Dedifferentiated amniotic fluid mesenchymal stem cell (primary cell): ENCODE results near the gene UBQLNL.
A peak's percentile ranks its signal among the peaks of the same experiment; 100 is the strongest.

ENCODE experiments used
- DNase-seq: peaks from one replicate; pipeline ENCODE4 v3.0.0-alpha.2; 2016; ENCODE audit errors: extremely low spot score

UBQLNL gene

DNA sequence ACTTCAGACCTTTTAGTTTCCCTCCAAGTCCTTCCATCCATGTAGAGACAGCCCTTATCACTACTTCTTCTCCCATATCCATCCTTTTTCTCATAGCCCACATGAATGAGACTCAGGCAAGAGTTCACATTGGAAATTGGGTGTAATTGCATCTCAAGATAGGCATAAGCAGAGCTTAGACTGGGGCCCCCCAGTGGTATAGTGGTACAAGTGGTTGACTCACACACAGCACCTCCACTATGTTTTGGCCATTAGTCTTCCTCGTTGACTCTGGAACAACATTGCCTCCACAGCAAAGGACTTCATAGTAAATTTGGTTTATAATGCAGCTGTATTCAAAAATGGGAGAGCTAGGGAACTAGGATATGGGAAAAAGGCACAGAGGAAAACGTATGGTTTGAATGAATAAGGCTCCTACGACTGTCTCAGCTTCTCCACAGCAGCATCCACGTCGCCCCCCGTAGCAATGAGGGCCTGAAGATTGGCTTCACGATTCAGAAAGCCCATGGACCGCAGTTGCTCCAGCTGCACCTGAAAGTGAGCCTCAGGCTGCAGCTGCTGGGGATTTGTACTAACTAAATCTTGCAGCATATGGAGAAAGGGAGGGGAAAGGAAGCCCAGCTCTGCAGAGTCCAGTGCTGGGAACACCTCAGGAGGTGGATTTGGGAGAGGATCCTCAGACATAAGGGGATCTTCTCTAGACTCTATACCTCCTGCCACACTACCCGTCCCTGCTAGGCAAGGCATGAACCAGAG lies 9.1 kb downstream of the UBQLNL start:
- no peak for DNase-seq

DNA sequence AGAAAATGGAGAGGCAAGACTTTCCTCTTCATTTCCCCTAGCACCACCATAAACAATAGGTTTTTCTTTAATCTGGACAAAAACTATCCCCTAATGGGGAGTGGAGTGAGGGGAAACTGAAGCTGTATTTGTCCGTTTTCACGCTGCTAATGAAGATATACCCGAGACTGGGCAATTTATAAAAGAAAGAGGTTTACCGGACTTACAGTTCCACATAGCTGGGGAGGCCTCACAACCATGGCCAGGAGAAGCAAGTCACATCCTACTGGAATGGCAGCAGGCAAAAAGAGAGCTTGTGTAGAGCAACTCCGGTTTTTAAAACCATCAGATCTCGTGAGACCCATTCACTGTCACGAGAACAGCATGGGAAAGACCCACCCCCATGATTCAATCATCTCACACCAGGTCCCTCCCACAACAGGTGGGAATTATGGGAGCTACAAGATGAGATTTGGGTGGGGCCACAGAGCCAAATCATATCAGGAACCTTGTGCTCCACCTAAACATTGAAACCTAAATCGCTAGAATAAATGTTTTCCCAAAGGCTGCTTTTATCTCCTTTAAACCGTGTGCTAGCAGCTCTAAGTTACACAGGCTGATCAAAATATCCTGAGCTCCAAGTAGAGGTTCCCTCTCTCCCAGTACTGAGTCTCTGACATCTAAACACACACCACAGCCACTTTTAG lies 11.0 kb downstream of the UBQLNL start:
- no peak for DNase-seq

DNA sequence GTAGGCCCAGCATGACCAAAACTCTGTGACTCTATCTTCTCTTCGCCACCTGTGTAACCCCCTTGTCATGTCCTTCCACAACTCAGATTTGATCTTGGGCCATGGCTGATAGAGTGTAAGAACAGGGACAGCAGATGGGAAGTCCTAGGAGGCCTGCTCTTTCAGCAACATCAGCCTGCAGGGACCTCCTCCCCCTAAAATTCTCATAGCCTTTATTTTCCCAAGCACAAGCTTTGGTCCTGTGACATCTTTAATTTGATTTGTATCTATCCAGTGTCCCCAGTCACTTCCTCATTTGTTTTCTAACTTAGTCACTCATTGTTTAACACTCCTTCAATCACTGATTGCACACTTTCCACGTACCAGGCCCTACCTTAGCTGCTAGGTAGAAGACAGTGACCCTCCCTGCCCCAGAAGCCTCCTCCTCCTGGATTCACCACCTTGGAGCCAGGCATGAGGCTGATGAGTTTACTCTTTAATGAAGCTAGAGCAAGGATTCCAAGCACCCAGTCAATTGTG lies 12.0 kb downstream of the UBQLNL start:
- no peak for DNase-seq

DNA sequence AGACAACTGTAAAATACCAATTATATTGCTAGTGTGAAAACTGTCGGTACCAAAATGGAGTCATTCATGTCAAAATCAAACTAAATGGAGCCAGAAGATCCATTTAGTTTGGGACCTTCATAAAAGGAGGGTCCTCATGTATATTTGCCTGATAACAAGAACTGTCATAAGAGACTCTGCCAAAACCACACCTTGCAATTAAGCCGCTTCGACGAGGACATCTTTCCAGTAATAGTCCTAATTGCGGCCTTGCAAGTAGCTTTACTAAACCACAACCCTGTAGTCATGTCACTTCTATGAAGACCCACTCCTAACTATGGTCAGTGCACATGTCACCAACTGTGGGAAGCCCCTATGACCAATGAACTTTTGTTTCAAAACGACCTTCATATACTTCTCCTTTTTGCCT lies 16.1 kb downstream of the UBQLNL start:
- DNase-seq: no peak

DNA sequence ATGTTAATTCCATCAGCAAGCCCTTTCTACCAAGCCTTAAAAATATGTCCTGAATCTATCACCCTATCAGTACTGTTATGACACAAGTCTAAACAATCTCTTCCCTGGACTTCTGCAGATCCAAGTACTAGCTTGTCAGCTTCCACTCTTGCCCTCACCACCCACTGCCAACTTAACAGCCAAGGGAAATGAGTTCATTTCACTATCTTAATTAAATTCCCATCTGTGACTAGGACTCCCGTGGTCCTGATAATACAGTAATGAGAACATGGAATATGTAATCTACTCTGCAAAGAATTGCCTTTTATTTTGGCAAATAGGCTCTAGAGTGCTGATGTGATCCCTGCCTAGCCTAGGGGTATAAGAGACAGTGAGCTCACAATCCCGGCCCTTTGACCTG lies 16.8 kb downstream of the UBQLNL start:
- DNase-seq: no peak

DNA sequence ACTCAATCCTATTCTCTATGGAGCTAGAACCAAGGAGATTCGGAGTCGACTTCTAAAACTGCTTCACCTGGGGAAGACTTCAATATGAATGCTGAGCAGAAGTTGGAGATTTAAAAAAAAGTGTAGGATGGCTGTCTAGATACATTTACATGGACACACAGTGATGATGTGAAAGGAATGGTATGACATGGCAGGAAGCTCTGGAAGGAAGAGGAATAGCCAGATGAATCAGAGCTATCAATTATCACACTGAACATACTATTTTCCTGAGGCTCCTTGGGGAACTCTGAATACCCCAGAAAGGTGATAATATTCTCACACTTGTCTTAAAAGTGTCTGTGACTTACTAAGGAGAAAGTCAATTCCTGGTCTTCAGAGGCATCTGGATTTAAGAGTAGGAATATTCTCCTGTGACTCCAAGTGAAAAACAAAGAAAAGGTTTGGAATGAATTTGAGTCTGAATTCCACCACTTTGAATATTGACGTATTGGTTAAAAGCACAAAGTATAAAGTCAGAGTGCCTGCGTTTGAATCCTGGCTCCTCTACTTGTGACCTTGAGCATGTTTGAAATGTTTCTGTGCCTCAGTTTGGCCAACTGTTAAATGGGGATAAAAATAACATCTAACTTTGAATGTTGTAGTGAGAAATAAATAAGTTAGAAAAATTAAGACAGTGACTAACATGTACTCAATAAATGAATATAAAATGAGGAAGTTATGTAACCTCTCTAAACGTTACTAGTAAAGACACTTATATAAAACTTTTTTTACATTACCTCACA lies 26.7 kb downstream of the UBQLNL start:
- no peak for DNase-seq

DNA sequence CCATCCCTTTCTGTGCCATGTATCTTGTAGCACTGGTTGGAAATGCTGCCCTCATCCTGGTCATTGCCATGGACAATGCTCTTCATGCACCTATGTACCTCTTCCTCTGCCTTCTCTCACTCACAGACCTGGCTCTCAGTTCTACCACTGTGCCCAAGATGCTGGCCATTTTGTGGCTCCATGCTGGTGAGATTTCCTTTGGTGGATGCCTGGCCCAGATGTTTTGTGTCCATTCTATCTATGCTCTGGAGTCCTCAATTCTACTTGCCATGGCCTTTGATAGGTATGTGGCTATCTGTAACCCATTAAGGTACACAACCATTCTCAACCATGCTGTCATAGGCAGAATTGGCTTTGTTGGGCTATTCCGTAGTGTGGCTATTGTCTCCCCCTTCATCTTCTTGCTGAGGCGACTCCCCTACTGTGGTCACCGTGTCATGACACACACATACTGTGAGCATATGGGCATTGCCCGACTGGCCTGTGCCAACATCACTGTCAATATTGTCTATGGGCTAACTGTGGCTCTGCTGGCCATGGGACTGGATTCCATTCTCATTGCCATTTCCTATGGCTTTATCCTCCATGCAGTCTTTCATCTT lies 27.6 kb downstream of the UBQLNL start:
- no peak for DNase-seq

DNA sequence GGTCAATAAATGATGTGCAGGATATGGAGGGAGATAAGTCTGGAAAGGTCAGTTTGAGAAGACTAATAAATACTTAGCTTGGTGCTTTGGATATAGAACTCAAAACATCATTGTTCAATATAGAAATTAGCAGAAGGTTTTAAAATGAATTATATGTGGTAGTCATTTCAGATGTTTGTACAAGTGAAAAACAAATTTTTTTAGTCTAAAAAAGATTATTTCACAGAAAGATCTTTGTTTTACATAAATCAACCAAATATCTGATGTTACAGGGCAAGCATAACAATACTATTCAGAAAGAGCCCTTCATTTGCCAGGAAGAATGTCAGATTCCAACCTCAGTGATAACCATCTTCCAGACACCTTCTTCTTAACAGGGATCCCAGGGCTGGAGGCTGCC lies 28.1 kb downstream of the UBQLNL start, which contains the start of gene OR52D1:
Gene OR52D1, plus strand, starts transcription at position 301 of the 400 bp plus-strand sequence. Its CDS starts 22 bp downstream, at position 323.
- DNase-seq: no peak

DNA sequence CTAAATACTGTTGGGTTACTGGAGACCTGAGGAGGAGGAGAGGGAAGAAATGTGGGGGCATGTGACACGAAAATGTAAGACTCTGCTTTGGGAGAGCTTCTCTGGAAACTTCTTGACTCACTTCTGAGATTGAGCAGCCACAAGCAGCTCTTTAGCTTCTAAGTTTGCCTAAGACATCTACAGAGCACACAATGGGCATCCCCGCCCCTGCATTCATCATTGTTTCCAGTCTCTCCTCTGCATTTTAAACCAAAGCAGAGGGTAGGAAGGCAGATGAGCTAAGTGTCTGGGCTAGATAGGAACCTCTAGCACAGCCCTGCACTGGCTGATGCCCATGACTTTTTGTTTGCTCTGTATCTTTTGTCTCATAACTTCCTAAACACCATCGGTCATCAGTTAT lies 30.1 kb downstream of the UBQLNL start:
- DNase-seq: no peak

DNA sequence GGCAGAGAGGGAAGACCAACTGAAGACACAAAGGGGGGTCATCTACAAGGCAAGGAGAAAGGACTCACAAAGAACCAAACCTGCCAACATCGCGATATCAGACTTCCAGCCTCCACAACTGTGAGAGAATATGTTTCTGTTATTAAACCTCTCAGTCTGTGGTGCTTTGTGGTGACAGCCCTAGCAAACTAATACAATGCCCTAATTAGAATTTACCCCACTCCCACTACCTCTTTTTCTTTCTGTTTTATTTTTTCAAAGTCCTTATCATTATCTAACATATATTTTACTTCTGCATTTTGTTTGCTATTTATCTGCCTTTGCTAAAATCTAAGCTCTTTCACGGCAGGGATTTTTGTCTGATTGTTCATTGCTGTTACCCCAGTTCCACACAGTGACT lies 30.5 kb downstream of the UBQLNL start:
- DNase-seq: no peak

DNA sequence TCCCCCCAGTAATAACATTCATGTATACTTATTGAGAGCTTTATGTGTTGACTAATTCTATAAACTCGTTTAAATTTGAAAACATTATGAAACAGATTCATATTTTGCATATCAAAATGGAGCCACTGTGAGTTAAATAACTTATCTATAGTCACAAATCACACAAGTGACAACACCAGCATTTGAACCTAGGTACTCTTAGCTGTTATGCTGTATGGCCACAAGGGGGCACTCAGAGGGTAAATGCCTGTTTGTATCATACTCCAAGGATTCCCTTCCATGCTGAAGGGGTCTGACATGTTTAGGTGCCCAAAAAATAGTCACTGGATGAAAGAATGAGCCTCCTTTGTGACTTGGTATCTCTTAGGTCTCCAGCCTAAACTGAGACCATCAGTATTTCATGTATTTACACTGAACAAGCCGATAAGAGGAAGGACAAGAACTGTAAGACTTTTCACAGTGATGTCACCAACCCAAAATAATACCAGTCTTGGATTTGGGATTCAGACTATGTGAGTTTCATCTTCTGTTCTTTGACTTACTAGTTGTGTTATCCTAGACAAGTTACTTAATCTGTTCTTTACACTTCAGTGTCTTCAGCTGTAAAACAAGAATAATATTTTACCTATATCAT lies 40.2 kb downstream of the UBQLNL start:
- peak; percentile 65 for DNase-seq

DNA sequence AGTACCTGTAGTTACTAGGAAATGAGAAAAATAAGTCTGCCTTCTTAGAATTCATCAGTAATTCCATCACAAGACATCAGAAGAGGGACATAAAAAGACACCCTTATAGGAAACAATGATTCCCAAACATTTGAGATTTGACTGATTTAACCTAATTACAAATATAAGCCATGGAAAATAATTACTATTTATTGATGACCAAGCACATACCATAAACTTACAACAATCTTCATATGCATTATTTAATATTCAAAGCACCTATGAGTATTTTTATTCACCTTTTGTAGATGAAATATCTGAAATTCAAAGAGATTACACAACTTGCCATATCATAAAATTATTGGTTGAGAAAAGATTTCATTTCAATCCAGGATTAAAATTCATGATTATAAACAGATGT lies 42.6 kb downstream of the UBQLNL start:
- no peak for DNase-seq

DNA sequence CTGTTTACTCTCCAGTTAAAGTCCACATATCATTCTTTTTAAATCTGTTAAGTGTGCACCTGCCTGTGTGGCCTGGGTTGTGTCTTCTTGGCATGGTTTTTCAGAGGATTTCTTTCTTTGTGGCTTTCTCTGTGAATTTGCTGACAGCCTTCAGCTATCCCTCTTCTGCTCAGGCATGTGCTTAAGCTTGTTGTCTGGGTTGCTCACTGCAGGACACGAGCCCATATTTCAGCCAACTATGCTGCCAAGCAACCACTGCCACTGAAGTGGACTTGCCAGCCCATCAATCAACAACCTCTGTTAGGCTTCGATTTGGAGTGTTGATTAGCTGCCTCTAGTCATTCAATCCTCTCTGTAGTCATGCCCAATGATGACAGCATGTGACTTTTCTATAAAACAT lies 49.0 kb downstream of the UBQLNL start:
- no peak for DNase-seq
